GM12865 (cell line): ENCODE results near the gene LINGO4.

Experiments used
- DNase-seq: peaks from one replicate; pipeline ENCODE4 v3.0.0; 2010; ENCODE audit warnings: low read depth
- H3K4me3 ChIP-seq: 2 replicates; pipeline ENCODE4 v1.5.1; 2011; ENCODE audit warnings: mild to moderate bottlenecking, low read depth, low read length, control low read depth
- CTCF ChIP-seq: IDR thresholded peaks from 2 replicates; pipeline ENCODE4 v1.5.1; 2011; ENCODE audit warnings: low read length, control low read depth, low read depth, inconsistent platforms; ENCODE audit not compliant: insufficient read depth; ENCODE audit errors: missing control alignments

LINGO4 gene

GRCh38 chr1:151829352-151830046 lies 24.3 kb upstream of the LINGO4 start:
- no peak overlapping the region for H3K4me3 ChIP-seq

GRCh38 chr1:151828921-151829320 lies 23.7 kb upstream of the LINGO4 start:
- no peak for TF ChIP-seq CTCF
- no peak overlapping the region for H3K4me3 ChIP-seq
- no peak for DNase-seq

More at GRCh38 chr1:151829352-151830046, 24.3 kb upstream of the LINGO4 start:
- no peak for TF ChIP-seq CTCF
- DNase-seq, result no peak

DNA sequence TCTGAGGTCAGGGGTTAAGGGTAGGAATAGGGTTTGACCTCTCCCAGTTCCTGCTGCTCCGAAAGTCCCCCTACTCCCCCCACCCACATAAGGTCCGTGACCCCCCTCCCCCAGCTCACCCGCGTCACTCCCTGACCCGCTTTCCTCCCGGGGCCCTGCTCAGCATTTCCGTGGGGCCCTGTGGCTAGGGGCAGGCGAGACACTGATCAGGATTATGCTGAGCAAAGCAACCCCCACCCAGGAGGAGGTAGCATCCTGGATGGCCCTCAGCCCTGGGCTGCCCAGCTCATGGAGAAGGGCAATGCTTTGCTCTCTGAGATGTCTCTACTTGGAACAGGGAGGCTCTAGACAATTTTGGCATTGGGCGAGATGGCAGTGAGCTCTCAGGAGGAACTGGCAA lies 22.6 kb upstream of the LINGO4 start:
- H3K4me3 ChIP-seq, result no peak overlapping the region
- no peak for TF ChIP-seq CTCF
- no peak for DNase-seq

DNA sequence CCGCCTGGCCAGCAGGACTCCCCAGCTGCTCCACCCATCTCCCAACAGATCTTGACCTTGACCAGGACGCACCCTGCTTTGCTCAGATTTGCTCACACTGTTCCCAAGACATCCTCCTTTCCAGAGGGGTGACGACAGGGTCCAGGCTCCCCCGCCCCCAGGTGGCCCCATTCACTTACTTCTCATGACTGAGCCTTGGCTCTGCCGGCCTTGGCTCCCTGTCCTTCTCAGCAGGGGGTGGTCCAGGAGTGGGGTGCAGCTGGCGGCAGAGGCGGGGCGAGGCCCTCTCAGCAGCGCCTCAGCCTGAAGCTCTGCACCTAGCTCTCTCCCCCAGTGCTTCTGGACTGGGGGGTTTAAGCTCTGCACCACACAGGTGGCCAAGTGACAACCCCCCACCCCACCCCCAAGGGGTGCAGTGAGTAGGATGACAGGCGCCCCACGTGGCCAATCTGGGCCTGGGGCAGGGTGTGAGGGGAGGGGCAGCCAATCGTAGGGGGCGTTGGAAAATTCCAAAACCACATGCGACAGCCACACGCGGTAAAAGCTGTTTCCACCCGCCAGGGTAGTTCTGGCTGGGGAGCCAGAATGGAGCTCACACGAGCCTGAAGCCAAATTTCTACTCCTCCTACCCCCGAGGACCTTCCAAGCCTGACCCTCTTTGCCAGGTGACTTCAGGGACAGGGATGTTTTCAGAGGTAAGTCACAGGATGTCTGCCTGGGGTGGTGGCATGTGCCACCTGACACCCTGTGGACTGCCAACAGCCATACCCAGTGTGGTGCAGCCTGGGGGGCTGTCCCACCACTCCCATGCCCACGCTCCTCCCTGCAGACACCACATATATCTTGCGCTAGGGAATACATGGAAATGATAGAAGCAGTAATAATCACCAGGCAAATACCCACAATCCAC lies 20.8 kb upstream of the LINGO4 start:
- no peak for TF ChIP-seq CTCF
- no peak for DNase-seq
- H3K4me3 ChIP-seq, result no peak overlapping the region

DNA sequence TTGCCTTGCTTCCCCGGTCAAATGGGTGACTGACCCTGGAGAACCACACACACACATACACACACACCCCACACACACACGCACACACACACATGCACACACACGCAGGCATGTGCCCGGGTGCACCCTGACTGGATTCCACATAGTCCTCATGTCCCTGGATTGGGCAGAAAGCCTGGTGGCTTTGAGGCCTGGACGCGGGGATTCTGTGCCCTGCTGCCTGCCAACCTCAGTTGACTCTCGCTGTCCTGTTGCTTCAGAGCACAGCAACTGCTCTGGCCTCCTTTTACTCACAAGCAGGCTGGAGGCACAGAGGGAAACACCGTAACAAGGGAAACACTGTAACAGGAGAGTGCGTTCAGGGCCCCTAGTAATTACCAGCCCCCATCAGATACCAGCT lies 20.0 kb upstream of the LINGO4 start:
- TF ChIP-seq CTCF, result no peak
- DNase-seq, result no peak
- no peak overlapping the region for H3K4me3 ChIP-seq

- H3K4me3 ChIP-seq, result no peak overlapping the region
- no peak for TF ChIP-seq CTCF
- no peak for DNase-seq
These were observed 18.0 kb upstream of the LINGO4 start for GRCh38 chr1:151823175-151823574.
